WTC11 (cell line): ENCODE data around the gene FAM13C. TPM values are rescaled to one million over a fixed set of nuclear protein-coding genes. Genes with fewer than 3 reads are reported as not detected.

Source experiments
- ATAC-seq: fragments of 200-7000 bp; cut with Tn5 transposase; 2 replicates; pipeline ENCODE4 v1.10.0; 2021; ENCODE audit warnings: mild to moderate bottlenecking, moderate library complexity
- CTCF ChIA-PET: fragments of 300-600 bp; sonication (Branson Sonifier 250); formaldehyde crosslinking; loops from one replicate; lab custom pipeline; 2021; ENCODE audit warnings: antibody characterized with exemption; lab: Charles Lee
- POLR2A ChIA-PET: fragments of 350-600 bp; sonication (Branson Sonifier 250); formaldehyde crosslinking; loops from one replicate; lab custom pipeline; 2021; ENCODE audit warnings: antibody characterized with exemption; lab: Charles Lee
- DNase-seq: peaks from one replicate; pipeline ENCODE4 v3.0.0; 2021; ENCODE audit warnings: low spot score
- H3K27ac Mint-ChIP-seq: 2 replicates; pipeline ENCODE4 v1.8.0; 2021; ENCODE audit warnings: mixed read lengths
- H3K27me3 Mint-ChIP-seq: 2 replicates; pipeline ENCODE4 v1.8.0; 2021; ENCODE audit warnings: low read depth, mild to moderate bottlenecking, moderate library complexity, mixed read lengths
- H3K36me3 Mint-ChIP-seq: 2 replicates; pipeline ENCODE4 v1.8.0; 2021; ENCODE audit warnings: mixed read lengths
- H3K4me1 Mint-ChIP-seq: 2 replicates; pipeline ENCODE4 v1.8.0; 2022; ENCODE audit warnings: mixed read lengths
- H3K4me3 Mint-ChIP-seq: 2 replicates; pipeline ENCODE4 v1.8.0; 2021; ENCODE audit warnings: mild to moderate bottlenecking, moderate library complexity, mixed read lengths
- H3K9me3 Mint-ChIP-seq: 2 replicates; pipeline ENCODE4 v1.8.0; 2021; ENCODE audit warnings: mixed read lengths
- ATF3 ChIP-seq: sonication (generic); formaldehyde crosslinking; conservative IDR thresholded peaks from 2 replicates; pipeline ENCODE4 v1.8.1; 2022; ENCODE audit warnings: mild to moderate bottlenecking, missing genetic modification reagents
- CBFB ChIP-seq: sonication (generic); formaldehyde crosslinking; IDR thresholded peaks from 2 replicates; pipeline ENCODE4 v1.8.1; 2022; ENCODE audit warnings: mild to moderate bottlenecking, low read depth, missing genetic modification reagents
- E2F4 ChIP-seq: sonication (generic); formaldehyde crosslinking; IDR thresholded peaks from 2 replicates; pipeline ENCODE4 v1.8.1; 2022; ENCODE audit warnings: low read depth, mild to moderate bottlenecking, moderate library complexity, missing genetic modification reagents, borderline replicate concordance
- E2F5 ChIP-seq: sonication (generic); formaldehyde crosslinking; IDR thresholded peaks from 2 replicates; pipeline ENCODE4 v1.8.1; 2022; ENCODE audit warnings: mild to moderate bottlenecking, moderate library complexity, missing genetic modification reagents
- EMX1 ChIP-seq: fragments of 250-450 bp; sonication (Bioruptor Pico); IDR thresholded peaks from 2 replicates; pipeline ENCODE4 v1.8.0; 2021; ENCODE audit warnings: mild to moderate bottlenecking
- FOXK1 ChIP-seq: sonication (generic); formaldehyde crosslinking; IDR thresholded peaks from 2 replicates; pipeline ENCODE4 v1.8.0; 2022; ENCODE audit warnings: mild to moderate bottlenecking, moderate library complexity, missing genetic modification reagents
- FOXP1 ChIP-seq: sonication (generic); formaldehyde crosslinking; IDR thresholded peaks from 2 replicates; pipeline ENCODE4 v1.8.0; 2022; ENCODE audit warnings: missing genetic modification reagents, mild to moderate bottlenecking, moderate library complexity, borderline replicate concordance
- HMGA2 ChIP-seq: fragments of 250-450 bp; sonication (Bioruptor Pico); IDR thresholded peaks from 2 replicates; pipeline ENCODE4 v1.4.0; 2021; ENCODE audit warnings: mild to moderate bottlenecking, moderate library complexity
- IRF2 ChIP-seq: sonication (generic); formaldehyde crosslinking; IDR thresholded peaks from 2 replicates; pipeline ENCODE4 v1.8.0; 2022; ENCODE audit warnings: low read depth, missing genetic modification reagents, borderline replicate concordance
- JUN ChIP-seq: sonication (generic); formaldehyde crosslinking; IDR thresholded peaks from 2 replicates; pipeline ENCODE4 v1.8.0; 2023; ENCODE audit warnings: mild to moderate bottlenecking, missing genetic modification reagents
- KAT7 ChIP-seq: sonication (generic); formaldehyde crosslinking; IDR thresholded peaks from 2 replicates; pipeline ENCODE4 v1.8.1; 2023; ENCODE audit warnings: missing genetic modification reagents, mild to moderate bottlenecking, borderline replicate concordance
- NFATC4 ChIP-seq: fragments of 250-450 bp; sonication (Bioruptor Pico); IDR thresholded peaks from 2 replicates; pipeline ENCODE4 v1.9.0; 2021; ENCODE audit warnings: mild to moderate bottlenecking
- NFYB ChIP-seq: sonication (generic); formaldehyde crosslinking; conservative IDR thresholded peaks from 2 replicates; pipeline ENCODE4 v1.8.0; 2022; ENCODE audit warnings: low read depth, missing genetic modification reagents
- NR1H2 ChIP-seq: sonication (generic); formaldehyde crosslinking; IDR thresholded peaks from 2 replicates; pipeline ENCODE4 v1.9.0; 2021; ENCODE audit warnings: mild to moderate bottlenecking, moderate library complexity, missing genetic modification reagents
- RELA ChIP-seq: sonication (generic); formaldehyde crosslinking; IDR thresholded peaks from 2 replicates; pipeline ENCODE4 v1.8.1; 2022; ENCODE audit warnings: missing genetic modification reagents, mild to moderate bottlenecking, borderline replicate concordance
- STAT6 ChIP-seq: sonication (generic); formaldehyde crosslinking; conservative IDR thresholded peaks from 2 replicates; pipeline ENCODE4 v1.8.1; 2023; ENCODE audit warnings: mild to moderate bottlenecking, low read depth, missing genetic modification reagents, moderate library complexity
- TCF7 ChIP-seq: sonication (generic); formaldehyde crosslinking; IDR thresholded peaks from 2 replicates; pipeline ENCODE4 v1.8.0; 2022; ENCODE audit warnings: mild to moderate bottlenecking, low read depth, missing genetic modification reagents, moderate library complexity
- ZBTB43 ChIP-seq: sonication (generic); formaldehyde crosslinking; IDR thresholded peaks from 2 replicates; pipeline ENCODE4 v1.8.1; 2023; ENCODE audit warnings: mild to moderate bottlenecking, missing genetic modification reagents
- ZMAT4 ChIP-seq: fragments of 250-450 bp; sonication (Bioruptor Pico); IDR thresholded peaks from 2 replicates; pipeline ENCODE4 v1.9.0; 2021; ENCODE audit warnings: mild to moderate bottlenecking
- ZNF138 ChIP-seq: sonication (generic); formaldehyde crosslinking; conservative IDR thresholded peaks from 2 replicates; pipeline ENCODE4 v1.8.1; 2022; ENCODE audit warnings: mild to moderate bottlenecking, moderate library complexity, missing genetic modification reagents
- ZNF263 ChIP-seq: sonication (generic); formaldehyde crosslinking; IDR thresholded peaks from 2 replicates; pipeline ENCODE4 v1.8.1; 2022; ENCODE audit warnings: low read depth, mild to moderate bottlenecking, moderate library complexity, missing genetic modification reagents
- ZNF396 ChIP-seq: fragments of 250-450 bp; sonication (Bioruptor Pico); IDR thresholded peaks from 2 replicates; pipeline ENCODE4 v1.8.0; 2021; ENCODE audit warnings: mild to moderate bottlenecking, moderate library complexity, borderline replicate concordance
- ZNF416 ChIP-seq: fragments of 250-450 bp; sonication (Bioruptor Pico); IDR thresholded peaks from 2 replicates; pipeline ENCODE4 v1.9.0; 2021; ENCODE audit warnings: mild to moderate bottlenecking, inconsistent platforms
- total RNA-seq: library from RNA; stranded (reverse); gene quantifications from 3 replicates; pipeline ENCODE4 v1.2.3, GENCODE V29; 2021

The FAM13C gene
- total RNA-seq, 1 experiment from 2014 or later: 1.5 TPM

- no peak for TF ChIP-seq E2F5 (CRISPR knock-in tag)
- no peak for TF ChIP-seq ZNF416
- no peak for TF ChIP-seq TCF7
- no peak for TF ChIP-seq E2F4 (CRISPR knock-in tag)
- no peak for TF ChIP-seq NR1H2
Observed at GRCh38 chr10:59234194-59234593, 128.2 kb downstream of the FAM13C start (continued).

- no peaks in the 10 kb centered on the region for H3K4me1 Mint-ChIP-seq
- H3K27me3 Mint-ChIP-seq: no peaks in the 10 kb centered on the region
- no peaks in the 10 kb centered on the region for H3K36me3 Mint-ChIP-seq
- H3K9me3 Mint-ChIP-seq: no peaks in the 10 kb centered on the region
- CTCF ChIA-PET: interaction anchor here (0.6 kb wide), 1 partner anchor 11 kb away, joined by 3 read pairs; no protein-coding TSS in a partner anchor
- DNase-seq: no peak
- TF ChIP-seq RELA (CRISPR knock-in tag): no peak
- no peak for TF ChIP-seq HMGA2 (CRISPR knock-in tag)
- no peak for TF ChIP-seq E2F5 (CRISPR knock-in tag)
- TF ChIP-seq IRF2 (CRISPR knock-in tag): no peak
- no peak for TF ChIP-seq STAT6 (CRISPR knock-in tag)
- no peak overlapping the region for H3K4me3 Mint-ChIP-seq
- no peak for ATAC-seq
- no peak overlapping the region for H3K27ac Mint-ChIP-seq
- POLR2A ChIA-PET: no interaction called here
Observed at GRCh38 chr10:59229441-59229840, 132.9 kb downstream of the FAM13C start.

- H3K27me3 Mint-ChIP-seq: no peaks in the 10 kb centered on the region
- CTCF ChIA-PET: interaction anchor here (1.0 to 1.4 kb wide), 2 partner anchors 275 to 696 kb away, joined by 3 to 5 read pairs; no protein-coding TSS in a partner anchor
Observed at GRCh38 chr10:59227136-59227673, 135.1 kb downstream of the FAM13C start.

GRCh38 chr10:59225211-59225610 is 137.1 kb downstream of the FAM13C start:
- Mint-ChIP-seq H3K36me3 (no peaks in the 10 kb centered on the region), H3K27me3 (no peaks in the 10 kb centered on the region), H3K4me1 (peaks cover 2% of the 10 kb centered on the region; the same call in 1 of the 2 replicates), H3K27ac (no peak overlapping the region), H3K4me3 (no peak overlapping the region), H3K9me3 (no peaks in the 10 kb centered on the region)
- ChIA-PET POLR2A (interaction anchor here (0.5 kb wide), 1 partner anchor 1076 kb away, joined by 4 read pairs; no protein-coding TSS in a partner anchor), CTCF (interaction anchor here (1.1 kb wide), 1 partner anchor 273 kb away, joined by 4 read pairs; no protein-coding TSS in a partner anchor)
- no peak for ATAC-seq
- no peak for DNase-seq
- no peak for TF ChIP-seq ATF3
- no peak for TF ChIP-seq FOXP1 (CRISPR knock-in tag)
- no peak for TF ChIP-seq CBFB (CRISPR knock-in tag)
- TF ChIP-seq NFYB (CRISPR knock-in tag): no peak
- TF ChIP-seq ZNF263: no peak
- TF ChIP-seq FOXK1 (CRISPR knock-in tag): no peak
- TF ChIP-seq EMX1 (CRISPR knock-in tag): no peak
- TF ChIP-seq ZNF396 (CRISPR knock-in tag): no peak
- TF ChIP-seq NFATC4 (CRISPR knock-in tag): no peak
- no peak for TF ChIP-seq ZBTB43 (CRISPR knock-in tag)
- no peak for TF ChIP-seq ZNF138 (CRISPR knock-in tag)

More at GRCh38 chr10:59227136-59227673, 135.1 kb downstream of the FAM13C start:
- H3K36me3 Mint-ChIP-seq: no peaks in the 10 kb centered on the region
- POLR2A ChIA-PET: no interaction called here
- ATAC-seq: peak; percentile 64
- no peak for TF ChIP-seq JUN (CRISPR knock-in tag)
- TF ChIP-seq NR1H2: no peak
- no peak for TF ChIP-seq KAT7 (CRISPR knock-in tag)
- TF ChIP-seq NFYB (CRISPR knock-in tag): no peak
- TF ChIP-seq ZNF416: no peak
- TF ChIP-seq ZMAT4 (CRISPR knock-in tag): no peak
- no peak for TF ChIP-seq ZNF396 (CRISPR knock-in tag)
- no peak overlapping the region for H3K27ac Mint-ChIP-seq
- no peaks in the 10 kb centered on the region for H3K9me3 Mint-ChIP-seq
- no peaks in the 10 kb centered on the region for H3K4me1 Mint-ChIP-seq
- no peak overlapping the region for H3K4me3 Mint-ChIP-seq
- DNase-seq: peak; percentile 16
